Renal cortex interstitium (tissue), 11 donors: ENCODE measurements around the gene TPRG1L. TPM values are rescaled to one million over a fixed set of nuclear protein-coding genes. Genes with fewer than 3 reads are reported as not detected.
A peak's percentile ranks its signal among the peaks of the same experiment; 100 is the strongest.

Source experiments
- DNase-seq, 11 donors: peaks; one replicate each; pipeline ENCODE4 v3.0.0-alpha.2; 2013; ENCODE audit warnings: low read depth in 9 of 11, low spot score in 4 of 11; ENCODE audit errors: extremely low read depth in 1 of 11
- polyA plus RNA-seq, 3 donors: library from polyadenylated mRNA; unstranded; fragments of 120-200 nt; gene quantifications; one replicate each; pipeline ENCODE4 v1.2.1, GENCODE V29; 2013; ENCODE audit not compliant: insufficient read length in 3 of 3

TPRG1L gene
- polyA plus RNA-seq, 3 donors, result 42.9 to 44.1 (median 43.2) TPM

GRCh38 chr1:3603156-3603555 is 21.7 kb upstream of the TPRG1L start:
- DNase-seq, result no peak

DNA sequence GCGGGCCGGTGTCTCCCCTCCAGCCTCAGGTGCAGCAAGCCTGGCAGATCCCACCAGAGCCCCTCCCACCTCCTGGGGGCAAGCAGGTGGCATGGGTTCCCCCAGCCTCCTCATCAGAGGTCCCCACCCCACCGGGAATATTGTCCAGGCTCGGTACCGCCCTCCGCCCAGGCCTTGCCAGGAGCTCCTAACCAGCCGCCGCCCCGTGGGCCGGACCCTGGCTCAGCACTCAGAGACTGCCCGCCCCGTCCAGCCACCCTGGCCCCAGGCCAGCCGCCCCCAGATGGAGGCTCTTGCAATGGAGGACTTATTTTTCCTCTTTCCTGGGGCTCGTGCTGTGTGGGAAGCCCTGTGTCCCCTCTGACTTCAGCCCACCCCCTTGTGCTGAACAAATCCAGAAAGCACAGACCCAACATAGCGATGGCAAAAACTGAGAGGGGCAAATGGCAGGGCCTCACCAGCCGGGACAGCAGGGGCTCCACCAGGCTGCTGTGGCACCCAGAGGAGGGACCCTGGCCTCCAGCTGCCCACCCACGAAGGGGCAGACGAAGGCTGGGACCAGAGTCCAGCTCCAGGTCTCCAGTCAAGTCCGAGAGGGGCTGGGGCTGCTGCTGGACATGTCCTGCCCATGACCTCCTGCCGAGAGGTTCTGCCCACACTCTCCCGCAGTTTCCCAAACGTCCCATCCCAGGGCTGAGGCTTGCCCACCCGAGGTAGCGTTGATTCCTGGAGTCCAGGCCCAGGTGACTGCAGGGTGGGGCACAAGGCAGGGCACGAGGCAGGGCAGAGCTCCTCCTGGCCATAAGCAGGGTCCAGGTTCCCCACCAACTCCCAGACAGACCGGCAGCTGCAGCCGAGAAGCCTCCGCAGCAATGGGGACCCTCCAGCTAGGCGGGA is 21.0 kb upstream of the TPRG1L start:
- no peak for DNase-seq

GRCh38 chr1:3604468-3604974 is 20.3 kb upstream of the TPRG1L start:
- no peak for DNase-seq

DNA sequence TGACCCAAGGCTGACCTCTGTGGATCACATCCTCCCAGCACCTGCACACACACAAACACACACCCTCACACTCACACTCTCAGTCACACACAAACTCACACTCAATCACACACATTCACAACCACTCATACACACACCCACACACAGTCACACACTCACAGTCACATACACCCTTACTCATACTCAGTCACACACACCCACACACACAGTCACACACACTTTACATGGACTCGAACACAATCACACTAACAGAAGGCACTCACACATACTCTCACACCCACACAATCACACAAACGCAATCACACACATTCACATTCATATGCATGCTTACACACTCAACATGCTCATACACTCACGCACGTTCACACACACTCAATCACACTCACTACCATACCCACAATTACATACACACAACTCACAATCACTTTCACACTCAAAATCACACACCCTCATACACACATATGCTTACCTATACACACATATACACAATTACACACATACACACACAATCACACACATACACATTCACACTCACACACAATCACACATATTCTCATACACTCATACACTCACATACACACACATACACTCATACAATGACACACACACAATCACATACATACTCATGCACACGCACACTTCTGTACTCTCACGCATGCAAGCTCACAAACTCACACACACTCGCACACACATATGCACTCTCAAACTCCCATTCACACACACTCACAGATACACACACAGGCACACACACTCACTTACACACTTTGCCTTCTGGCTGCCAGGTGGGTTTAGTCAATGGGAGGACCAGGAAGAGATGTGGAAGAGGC is 19.6 kb upstream of the TPRG1L start:
- no peak for DNase-seq

- no peak for DNase-seq
Measured at GRCh38 chr1:3606779-3607702, 17.8 kb upstream of the TPRG1L start.

- DNase-seq, result no peak
Measured at GRCh38 chr1:3607703-3608065, 17.1 kb upstream of the TPRG1L start.

DNA sequence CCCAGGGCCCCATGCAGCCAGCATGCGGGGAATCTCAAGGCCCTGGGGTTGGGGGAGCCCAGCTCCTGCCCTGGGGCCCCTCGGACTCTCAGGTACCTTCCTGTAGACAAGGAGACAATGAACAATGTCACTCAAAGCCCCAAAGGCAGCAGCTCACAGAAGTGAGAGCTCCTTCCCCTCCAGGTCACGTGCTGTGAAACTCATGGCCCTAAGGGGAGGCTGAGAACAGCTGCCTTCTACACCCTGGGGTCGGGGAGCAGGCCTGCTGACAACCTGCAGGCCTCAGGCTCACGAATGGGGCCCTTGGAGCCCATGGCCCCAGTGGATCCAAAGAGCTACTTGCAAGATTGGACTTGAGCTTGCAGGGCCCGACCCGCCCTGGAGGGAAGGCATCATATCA is 16.7 kb upstream of the TPRG1L start:
- no peak for DNase-seq

DNA sequence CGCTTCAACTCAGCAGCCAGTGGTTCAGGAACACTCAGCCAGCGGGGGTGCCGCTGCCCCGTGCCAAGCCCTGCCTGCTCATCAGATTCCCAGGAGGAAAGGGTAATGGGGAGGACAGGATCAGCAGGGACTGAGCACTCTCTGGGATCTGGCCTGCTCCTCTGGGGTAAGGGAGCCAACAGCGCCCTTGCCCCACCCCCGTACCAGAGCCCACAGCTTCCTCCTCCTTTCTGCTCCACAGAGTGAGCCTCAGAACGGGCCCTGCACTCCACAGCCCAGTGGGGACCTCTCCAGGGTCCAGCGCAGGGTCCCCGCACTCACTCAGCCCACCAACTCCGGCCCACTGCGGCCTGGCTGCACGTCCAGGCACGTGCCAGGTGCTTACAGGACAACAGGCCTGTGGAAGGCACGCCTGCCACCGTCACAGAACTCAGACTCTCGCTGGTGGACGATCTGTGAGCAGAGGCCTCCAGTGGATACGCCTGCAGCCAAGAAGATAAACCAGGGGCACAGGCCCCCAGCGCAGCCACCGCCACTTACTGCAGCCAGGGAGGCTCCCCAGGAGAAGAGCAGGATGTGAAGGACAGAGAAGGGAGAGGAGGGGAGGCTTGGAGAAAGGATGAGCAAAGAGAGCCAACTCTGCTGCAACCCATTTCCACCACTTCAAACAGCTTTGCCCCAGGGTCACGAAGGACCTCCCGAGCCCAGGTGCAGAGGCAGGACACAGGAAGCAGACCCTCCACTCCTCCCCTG is 15.6 kb upstream of the TPRG1L start:
- no peak for DNase-seq

DNA sequence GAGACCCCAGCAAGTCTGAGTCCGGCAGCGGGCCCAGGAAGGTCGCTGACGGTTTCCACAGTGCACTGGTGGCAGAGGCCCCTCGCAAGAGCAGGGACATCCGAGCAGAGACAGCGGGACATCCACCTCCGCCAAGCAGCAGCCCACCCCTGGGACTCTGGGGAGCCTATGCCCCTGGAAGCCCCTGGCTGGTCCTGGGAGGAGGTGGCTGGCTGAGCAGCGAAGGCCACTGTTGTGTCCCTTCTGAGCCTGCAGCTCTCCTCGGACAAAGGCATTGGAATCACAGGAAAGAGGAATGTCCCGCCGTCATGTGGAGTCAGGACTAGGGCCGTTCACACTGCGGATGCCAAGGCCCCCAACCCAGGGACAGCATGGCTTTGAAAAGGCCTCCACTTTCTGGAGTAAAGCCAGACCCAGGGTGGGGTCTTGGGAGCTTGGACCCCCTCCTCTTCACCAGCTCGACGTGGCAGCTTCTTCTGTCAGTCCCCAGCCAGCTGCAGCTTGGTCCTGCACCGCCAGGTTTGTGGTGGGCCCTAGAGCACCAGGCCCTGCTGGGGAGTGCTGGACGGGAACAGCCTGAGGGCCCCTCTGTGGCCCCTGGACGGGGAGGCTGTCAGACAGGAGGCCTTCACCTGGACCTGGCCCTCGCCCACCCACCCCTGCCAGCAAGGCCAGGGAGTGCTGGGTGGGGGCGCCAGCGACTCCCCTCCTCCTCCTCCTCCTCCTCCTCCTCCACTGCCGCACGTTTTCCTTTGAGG is 14.9 kb upstream of the TPRG1L start:
- no peak for DNase-seq

DNA sequence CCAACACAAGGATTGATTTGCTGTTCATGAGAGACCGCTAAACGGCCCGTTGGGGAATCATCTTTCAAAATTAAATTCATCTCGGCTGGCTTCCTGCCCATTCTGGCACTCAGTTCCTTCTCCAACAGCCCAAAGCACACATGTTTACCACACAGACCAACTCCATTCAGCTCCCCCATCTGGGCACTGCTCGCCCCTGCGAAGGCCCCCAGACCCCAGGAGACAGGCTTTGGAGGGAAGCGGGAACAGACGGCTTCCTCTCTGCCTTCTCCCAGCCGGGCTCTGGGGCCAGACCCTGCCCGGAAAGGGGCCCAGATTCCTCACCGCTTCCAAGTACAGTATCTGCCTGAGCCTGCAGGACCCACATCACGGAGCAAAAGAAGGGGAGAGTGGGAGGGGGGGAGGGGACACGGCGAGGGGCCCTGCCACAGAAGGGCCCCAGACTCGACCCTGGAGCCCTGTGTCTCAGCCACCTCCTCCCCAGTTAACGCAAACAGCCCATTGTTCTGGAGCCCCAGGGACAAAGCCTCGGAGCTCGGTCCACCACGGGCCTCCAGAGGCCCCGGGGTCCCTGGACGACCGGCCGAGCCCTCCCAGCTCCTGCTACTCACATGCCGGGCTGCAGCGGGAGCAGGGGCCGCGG is 14.2 kb upstream of the TPRG1L start:
- DNase-seq, result no peak

DNA sequence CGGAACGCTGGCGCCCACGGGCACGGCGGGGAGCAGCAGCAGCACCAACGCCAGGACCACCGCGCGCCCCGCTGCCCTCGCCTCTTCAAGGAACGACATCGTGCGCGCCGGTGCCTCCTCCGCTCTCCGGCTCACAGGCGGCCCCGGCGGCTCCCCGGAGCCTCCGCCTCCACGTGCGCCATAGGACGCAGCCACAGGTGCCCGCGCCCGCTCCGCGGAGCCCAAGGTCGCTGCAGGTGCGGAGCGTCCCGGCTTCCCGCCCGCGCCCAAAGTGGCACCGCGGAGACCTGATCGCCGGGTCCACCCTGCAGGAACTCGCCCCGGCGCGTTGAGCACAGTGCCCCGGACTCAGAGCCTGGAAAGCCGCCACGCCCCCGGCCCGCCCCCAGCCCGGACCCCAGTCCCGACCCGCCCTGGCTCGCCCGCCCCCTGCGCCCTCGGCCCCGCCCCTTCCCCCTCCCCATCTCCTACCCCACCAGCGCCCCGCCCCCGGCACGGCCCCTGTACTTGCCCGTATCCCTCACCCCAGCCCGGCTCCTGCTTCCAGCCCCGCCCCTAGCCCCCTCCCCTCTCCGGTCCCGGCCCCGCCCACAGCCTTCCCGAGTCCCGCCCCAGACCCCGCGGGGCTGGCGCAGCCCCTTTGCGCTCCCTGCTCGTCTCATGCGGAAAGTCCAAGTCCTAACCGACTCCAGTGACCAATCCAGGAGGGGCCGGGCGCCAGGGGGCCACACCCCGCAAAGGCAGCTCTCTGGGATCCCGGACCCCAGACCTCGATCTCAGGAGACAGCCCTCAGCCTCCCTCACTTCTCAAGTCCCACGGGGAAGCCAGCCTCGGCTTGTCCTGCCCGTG is 13.4 kb upstream of the TPRG1L start, which contains the start of gene MEGF6:
Gene MEGF6, minus strand, starts transcription at position 339 of the 850 bp plus-strand sequence. Its CDS starts 240 bp downstream, at position 99.
- DNase-seq, result peak in 5 of 11 donors; percentile 73 to 79 (median 76)

GRCh38 chr1:3612123-3612522 is 12.7 kb upstream of the TPRG1L start:
- no peak for DNase-seq

GRCh38 chr1:3614755-3615742 is 9.8 kb upstream of the TPRG1L start:
- no peak for DNase-seq

DNA sequence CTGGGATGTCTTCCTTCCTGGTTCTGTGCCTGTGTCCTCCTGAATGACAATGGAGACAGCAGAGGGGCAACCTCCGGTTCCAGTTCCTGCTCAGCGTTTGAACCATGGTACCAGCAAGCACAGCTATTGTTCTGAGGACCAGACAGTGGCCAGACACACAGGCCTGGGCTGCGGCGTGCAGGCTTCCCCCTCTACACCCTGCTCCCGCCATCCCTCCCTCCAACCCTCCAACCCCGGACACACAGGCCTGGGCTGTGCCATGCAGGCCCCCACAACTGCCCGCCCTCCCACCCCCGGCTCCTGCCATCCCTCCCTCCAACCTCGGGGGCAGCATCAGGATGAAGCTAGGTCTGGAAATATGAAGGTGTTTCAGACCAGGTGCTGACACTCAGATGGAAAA is 8.0 kb upstream of the TPRG1L start:
- no peak for DNase-seq

- no peak for DNase-seq
Measured at GRCh38 chr1:3617806-3618345, 6.9 kb upstream of the TPRG1L start.
